GM18499 (cell line): Measurements from ENCODE around the gene ARMC2.

Source experiments
- ATAC-seq: cut with Tn5 transposase; IDR thresholded peaks from one replicate; pipeline ENCODE4 v1.9.1; 2021; ENCODE audit warnings: moderate number of reproducible peaks; ENCODE audit not compliant: insufficient read depth, unreplicated experiment

The ARMC2 gene

DNA sequence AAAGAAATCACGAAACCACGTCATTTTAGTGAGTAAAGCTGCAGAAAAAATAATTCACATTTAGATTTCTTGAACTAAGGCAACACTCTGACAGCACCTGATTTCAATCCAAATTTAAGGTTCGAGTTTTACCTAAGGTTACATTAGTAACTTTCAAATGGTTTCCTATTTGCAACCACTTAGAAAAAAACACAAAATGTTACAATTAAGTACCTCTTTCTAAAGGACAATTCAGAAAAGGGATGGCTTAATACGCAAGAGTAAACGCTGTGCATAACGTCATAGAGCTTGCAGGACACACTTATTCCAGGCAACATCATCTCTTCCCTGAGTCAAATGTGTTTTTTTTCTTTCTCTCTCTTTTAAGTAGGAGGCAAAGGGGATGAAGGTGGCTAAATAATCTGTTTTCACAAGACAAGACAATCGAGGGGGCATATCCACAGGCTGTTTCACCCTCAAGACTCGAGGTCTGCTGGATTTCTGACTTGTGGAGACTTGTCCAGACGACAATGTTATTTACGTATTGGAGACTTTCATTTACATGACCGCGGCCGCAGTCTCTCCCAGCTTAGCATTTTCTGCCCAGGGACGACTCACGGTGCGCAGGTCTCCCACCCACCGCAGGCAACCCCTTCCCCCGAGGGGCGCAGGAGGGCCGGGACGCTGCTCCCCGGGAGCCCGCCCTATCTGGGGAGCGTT is 160.5 kb downstream of the ARMC2 start:
- no peak for ATAC-seq

DNA sequence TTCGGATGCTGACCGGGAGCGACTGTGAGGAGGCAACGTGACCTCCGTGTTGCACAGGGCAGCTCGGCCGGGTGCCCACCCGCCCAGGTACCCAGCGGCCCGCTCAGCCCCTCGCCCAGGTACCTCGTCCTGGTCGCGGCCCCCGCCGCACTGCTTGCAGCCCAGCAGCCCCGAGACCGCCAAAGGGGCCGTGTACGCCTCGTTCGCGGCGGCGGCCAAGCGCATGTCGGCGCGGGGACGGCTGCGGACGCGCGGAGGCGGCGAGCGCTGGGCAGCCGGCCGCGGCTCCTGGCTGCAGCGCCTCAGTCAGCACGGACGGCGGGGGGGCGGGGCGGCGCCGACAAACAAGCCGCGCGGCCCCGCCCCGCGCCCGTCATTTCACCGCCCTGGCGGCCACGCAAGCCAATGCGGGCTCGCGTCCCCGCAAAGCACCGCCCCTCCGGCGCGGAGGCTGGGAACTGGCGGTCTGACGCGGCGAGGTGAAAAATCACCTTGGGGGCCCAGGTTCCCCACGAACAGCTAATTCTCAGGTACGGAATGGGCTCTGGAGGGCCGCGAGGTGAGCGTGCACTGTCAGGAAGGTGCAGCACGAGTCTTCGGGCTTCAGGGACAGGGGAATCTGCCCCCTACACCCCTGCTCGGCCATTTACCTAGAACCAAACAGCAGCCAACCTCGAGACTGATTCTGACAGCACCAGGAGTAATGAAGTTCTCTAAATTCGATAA is 161.2 kb downstream of the ARMC2 start:
- peak; percentile 73 for ATAC-seq

DNA sequence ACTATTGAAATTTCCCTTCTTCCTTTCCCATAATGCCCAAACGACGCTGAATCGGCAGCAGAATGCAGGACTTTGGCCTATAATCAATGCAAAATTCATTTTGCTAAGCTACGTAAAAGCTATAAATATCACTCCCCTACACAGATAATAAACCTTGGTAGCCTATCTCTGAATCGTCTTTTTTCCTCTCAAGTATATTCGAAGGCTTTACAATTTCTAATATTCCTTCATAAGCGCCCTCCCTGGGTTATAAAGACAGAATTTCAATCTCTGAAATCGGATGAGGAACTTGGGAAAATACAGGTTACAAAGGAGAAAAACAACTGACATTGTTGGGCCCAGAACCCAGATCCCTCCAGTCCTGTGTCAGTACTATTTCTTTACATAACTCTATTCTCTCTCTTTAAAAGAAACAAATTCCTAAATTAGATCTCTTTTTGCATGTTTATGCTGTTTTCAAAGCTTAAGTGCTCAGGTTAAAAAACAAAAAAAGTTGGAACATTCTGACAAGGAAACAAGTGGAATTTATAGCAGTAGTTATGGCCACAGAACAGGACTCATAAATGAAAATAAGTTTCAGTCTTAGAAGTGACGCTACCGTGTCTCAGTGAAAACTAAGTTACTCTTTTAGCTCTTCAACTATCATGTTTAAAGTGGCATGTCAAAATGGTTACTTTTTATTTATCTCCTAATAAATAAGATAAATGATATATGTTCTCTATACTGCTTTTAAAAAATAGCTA is 161.9 kb downstream of the ARMC2 start:
- no peak for ATAC-seq

DNA sequence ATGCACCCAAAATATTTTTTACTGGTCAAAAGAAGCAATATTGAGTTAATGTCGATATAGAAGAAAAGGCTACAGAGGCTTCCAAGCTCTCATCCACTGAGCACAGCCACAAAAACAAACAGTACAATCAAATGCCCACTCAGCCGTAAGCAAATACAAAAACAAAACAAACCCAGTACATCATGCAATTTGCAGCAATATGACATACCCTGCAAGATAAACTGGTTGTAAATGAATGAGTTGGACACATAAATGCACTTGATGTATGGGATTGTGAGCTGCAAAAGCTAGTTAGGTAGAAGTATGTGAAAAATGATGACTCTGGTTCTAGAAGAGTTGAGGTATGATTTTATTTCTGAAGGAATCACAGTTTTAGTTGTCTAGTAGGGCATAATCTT is 162.5 kb downstream of the ARMC2 start:
- no peak for ATAC-seq

DNA sequence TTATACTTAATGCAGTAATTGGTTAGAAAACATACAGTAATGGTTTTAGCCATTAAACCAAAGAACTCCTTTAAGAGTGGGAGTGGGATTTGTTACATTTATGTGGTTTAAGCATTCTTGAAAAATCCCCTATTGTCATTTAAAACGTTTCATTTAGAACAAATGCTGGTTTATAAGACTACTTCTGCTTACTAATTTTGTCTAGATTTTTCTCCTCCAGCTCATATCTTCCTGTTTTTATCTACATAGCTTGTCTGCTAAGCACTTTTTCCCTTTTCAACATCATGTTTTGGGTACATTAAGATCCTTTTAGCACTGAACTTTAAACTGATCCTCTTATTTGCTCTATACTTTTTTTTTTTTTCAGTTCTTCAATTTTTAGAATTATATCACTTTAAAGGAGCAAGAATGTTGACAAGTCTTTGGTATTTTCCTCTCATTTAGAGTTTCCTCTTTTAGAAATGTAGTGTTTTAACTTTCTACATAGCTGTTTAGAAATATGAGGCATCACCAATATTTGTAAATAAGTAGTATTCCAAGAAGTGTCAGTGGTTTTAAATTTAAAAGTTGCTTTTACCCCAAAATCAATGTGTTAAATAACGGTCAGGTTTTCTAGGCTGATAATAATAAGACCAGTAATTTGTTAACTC is 165.6 kb downstream of the ARMC2 start:
- ATAC-seq, result no peak

DNA sequence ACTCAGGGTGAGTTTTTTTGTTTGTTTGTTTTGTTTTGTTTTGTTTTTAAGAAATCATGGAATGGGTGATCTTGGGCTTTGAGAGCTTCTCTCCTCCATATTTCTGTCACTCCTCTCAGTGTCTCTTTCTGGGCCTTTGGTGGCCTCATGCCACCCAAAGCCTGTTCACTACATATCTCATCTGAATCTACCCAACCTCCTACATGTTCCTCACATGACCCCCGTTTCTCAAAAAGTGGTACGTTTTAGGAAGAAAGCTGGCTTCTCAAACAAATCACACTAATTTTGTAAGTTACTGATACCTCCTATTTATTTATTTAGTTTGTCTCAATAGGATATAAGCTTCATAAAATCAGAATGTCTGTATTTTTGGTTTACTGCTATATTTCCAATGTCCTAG is 166.4 kb downstream of the ARMC2 start:
- no peak for ATAC-seq

DNA sequence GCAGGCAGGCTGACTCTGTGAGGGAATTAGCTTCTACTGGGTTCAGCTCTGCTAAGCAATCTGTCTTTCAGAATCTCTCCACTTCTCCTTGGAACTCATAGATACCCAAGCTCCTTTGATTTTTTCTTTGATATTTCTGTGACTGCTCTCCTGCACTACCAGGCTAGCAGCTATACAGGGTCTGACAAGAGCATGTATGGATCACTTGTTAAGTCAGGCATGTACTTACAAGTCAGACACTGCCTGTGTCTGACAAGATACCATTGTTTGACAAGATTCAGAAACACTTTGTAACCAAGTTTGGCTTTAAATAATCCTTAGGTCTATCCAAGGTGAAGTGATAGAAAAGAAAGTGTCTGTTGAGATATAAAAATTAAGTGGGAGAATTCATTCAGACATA is 167.0 kb downstream of the ARMC2 start:
- no peak for ATAC-seq

DNA sequence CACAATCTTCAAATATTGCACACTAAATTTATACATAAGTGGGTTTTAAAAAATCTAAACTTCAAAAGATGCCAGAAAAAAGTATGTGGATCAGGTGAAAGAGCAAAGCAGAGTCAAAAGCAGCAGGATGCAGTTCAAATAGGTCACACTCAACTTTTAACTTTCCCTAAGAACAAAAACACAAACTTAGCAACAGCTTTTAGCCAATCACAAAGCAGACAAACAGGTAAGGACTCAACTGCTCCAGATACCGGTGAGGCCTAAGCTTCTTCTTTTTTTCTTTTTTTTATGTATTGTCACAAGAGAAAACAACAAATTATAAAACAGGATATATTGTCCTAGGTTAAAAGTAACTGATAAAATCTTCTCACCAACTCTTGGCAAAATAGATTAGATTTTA is 171.7 kb downstream of the ARMC2 start:
- ATAC-seq, result no peak

DNA sequence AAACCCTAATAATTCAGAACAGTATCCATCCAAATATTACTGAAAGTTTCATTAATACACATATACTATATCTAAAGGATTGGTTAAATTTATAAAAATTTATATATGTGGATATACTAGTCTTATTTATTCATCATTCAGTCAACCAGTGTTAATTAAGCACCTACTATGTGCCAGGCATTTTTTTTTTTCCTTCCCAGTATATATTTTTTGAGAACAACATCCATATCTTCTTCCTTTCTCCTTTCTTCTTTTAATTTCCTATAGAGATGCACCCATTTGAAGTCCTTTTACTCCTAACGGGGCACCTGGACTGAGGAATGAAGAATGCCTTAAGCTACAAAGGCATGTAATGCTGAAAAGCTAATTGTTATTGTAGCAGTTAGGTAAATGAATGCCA is 173.6 kb downstream of the ARMC2 start:
- no peak for ATAC-seq

DNA sequence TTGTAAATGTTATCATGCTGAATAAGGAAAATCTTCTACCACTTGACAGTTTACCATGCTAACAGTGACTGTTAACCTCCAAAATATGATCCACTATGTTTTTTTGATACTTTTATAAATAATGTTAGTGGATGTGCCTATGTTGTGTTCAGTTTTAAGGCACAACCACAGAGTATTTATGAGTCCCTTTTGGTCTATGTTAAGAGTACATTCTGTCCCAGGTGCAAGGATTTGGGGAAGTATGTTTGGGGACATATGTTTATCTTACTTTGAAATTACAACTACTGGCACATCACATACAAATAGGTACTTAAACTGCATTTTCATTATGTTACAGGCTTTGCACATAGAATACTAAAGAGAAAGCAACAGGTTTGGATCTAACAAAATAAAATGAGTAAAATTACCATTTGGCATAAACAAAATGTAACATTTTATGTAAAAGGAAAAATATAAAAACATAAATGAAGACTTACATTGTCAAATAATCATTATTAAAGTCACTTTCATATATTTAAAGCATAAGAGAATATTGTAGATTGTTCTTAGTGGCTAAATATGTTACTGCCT is 175.2 kb downstream of the ARMC2 start:
- ATAC-seq, result no peak
